ENCODE measurements around the gene SCARB2. TPM values are rescaled to one million over a fixed set of nuclear protein-coding genes. Genes with fewer than 3 reads are reported as not detected.

SCARB2 gene
- total and polyA plus RNA-seq, 8 donors: 36.8 to 123 (median 72.4) TPM

GRCh38 chr4:76209881-76210280 lies 3.7 kb downstream of the SCARB2 start:
- intact Hi-C loops (cut with DNase I): no loop called here
- FAIRE-seq (no peak), DNase-seq (no peak), ATAC-seq (no peak)
- Histone ChIP-seq H3K27ac (peak overlapping the region in 2 of 4 donors; percentile 97 to 99), H3K4me1 (peaks cover 39 to 72% (median 69%) of the 10 kb centered on the region in 3 donors), H3K36me3 (no peaks in the 10 kb centered on the region), H3K4me3 (no peak overlapping the region), H3K9me3 (no peaks in the 10 kb centered on the region), H3K27me3 (no peaks in the 10 kb centered on the region)
- 57 to 61% methylated on average over 4 of the region's 4 CpGs for WGBS, 2 donors
- no peak for TF ChIP-seq CTCF (IDR thresholded peaks at IDR 0.05)

- Histone ChIP-seq H3K4me1 (peaks cover 35 to 72% (median 72%) of the 10 kb centered on the region in 3 donors), H3K27ac (peak overlapping the region; percentile 47 to 99 (median 70)), H3K4me3 (peak overlapping the region in 2 of 4 donors; percentile 13 to 19), H3K9me3 (no peaks in the 10 kb centered on the region), H3K36me3 (no peaks in the 10 kb centered on the region), H3K27me3 (no peaks in the 10 kb centered on the region)
- DNase-seq: peak; percentile 65 to 85 (median 74)
- intact Hi-C loops (cut with DNase I): no loop called here
- FAIRE-seq: peak; percentile 65
- TF ChIP-seq CTCF (IDR thresholded peaks at IDR 0.05): no peak
- peak; percentile 78 to 89 (median 84) for ATAC-seq
- WGBS, 2 donors: 7 to 10% methylated on average over 9 of the region's 9 CpGs
These were observed 5.4 kb downstream of the SCARB2 start for GRCh38 chr4:76208005-76208765.

DNA sequence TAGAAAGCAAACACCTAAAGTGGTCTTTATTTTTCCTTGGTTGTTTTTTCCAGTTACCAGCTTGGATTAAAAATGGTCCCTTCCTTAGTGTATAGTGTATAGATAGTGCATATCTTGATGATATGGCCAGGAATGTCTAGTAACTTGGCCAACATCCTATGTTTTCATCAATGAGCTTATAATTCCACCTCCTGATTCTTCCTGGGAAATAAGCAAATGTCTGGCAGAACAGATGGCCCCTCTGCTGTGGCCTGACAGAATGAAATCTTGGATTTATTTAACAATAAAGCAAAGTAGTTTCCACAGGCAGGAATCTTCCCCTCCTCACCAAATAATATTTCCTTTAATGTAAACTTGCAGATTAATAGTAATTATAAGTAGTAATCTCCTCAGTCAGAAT lies 6.1 kb downstream of the SCARB2 start:
- Histone ChIP-seq H3K4me3 (no peak overlapping the region), H3K27ac (peak overlapping the region in 3 of 4 donors; percentile 47 to 99 (median 79)), H3K36me3 (no peaks in the 10 kb centered on the region), H3K9me3 (no peaks in the 10 kb centered on the region), H3K27me3 (no peaks in the 10 kb centered on the region), H3K4me1 (peaks cover 35 to 76% (median 72%) of the 10 kb centered on the region in 3 donors)
- intact Hi-C loops (cut with DNase I): no loop called here
- DNase-seq: no peak
- no peak for ATAC-seq
- FAIRE-seq: no peak
- no peak for TF ChIP-seq CTCF (IDR thresholded peaks at IDR 0.05)

DNA sequence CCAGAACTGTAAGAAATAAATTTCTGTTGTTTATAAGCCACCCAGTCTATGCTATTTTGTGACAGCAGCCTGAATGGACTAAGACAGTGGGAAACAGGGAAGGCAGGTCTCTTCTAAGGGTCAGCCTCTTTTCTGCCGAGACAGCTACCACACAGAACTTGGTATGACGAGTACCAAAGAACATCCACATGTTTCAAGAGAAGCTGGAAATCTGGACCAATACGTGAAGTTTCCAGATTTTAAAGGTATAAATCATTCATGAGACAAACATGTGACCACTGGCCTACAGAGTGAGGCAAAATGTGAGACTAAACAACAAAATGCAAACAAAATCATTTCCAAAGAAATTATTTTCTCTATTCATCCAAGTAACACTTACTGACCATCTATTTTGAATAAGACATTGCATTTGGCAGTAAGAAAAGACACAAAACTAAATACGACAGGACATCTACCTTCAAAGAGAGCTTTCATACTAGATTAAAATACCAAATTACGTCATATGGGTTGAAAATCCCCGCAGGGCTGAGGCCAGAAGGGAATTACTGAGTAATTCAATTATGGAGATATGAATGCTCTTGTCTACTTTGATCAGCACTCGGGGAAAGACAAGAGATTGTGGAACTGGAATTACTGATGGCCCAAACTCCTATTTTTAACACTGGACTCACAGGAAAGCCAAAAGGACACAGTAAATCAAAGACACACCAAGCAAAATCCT lies 7.2 kb downstream of the SCARB2 start:
- peaks cover 39 to 85% (median 73%) of the 10 kb centered on the region in 3 donors for H3K4me1 ChIP-seq
- no peaks in the 10 kb centered on the region for H3K36me3 ChIP-seq
- no peaks in the 10 kb centered on the region for H3K9me3 ChIP-seq
- no peak for TF ChIP-seq CTCF (IDR thresholded peaks at IDR 0.05)
- peak overlapping the region in 2 of 4 donors; percentile 79 to 99 for H3K27ac ChIP-seq
- no peak overlapping the region for H3K4me3 ChIP-seq
- no peak for DNase-seq
- no peak for FAIRE-seq
- H3K27me3 ChIP-seq: no peaks in the 10 kb centered on the region
- intact Hi-C loops (cut with DNase I): no loop called here
- ATAC-seq: peak in 1 of 4 donors; percentile 6
- WGBS, 2 donors: 41 to 51% methylated on average over 7 of the region's 7 CpGs
